HG03571 (cell line): ENCODE results near the gene SMC3.
"Not testable (repeated sequence)": the region's sequence is repeated elsewhere in the genome, so short reads cannot be mapped to it uniquely, and the experiment has no call there.

Experiments used
- ATAC-seq: cut with Tn5 transposase; IDR thresholded peaks from one replicate; pipeline ENCODE4 v1.9.1; 2021; ENCODE audit not compliant: unreplicated experiment

The SMC3 gene

GRCh38 chr10:110576220-110576619, 8.7 kb downstream of the SMC3 start:
- no peak for ATAC-seq

GRCh38 chr10:110577056-110577455, 9.6 kb downstream of the SMC3 start:
- no peak for ATAC-seq

- ATAC-seq, result no peak
These were observed 16.5 kb downstream of the SMC3 start for GRCh38 chr10:110584006-110584405.

- no peak for ATAC-seq
These were observed 24.3 kb downstream of the SMC3 start for GRCh38 chr10:110591760-110592159.

- ATAC-seq, result no peak
These were observed 30.0 kb downstream of the SMC3 start for GRCh38 chr10:110597476-110597875.

GRCh38 chr10:110600487-110601101, 33.1 kb downstream of the SMC3 start:
- ATAC-seq, result peak; percentile 51

GRCh38 chr10:110601581-110601980, 34.1 kb downstream of the SMC3 start:
- no peak for ATAC-seq

GRCh38 chr10:110608087-110608486, 40.6 kb downstream of the SMC3 start:
- no peak for ATAC-seq

GRCh38 chr10:110609605-110610004, 42.1 kb downstream of the SMC3 start:
- ATAC-seq, result no peak

GRCh38 chr10:110610308-110610774, 42.8 kb downstream of the SMC3 start:
- ATAC-seq, result no peak

- not testable (repeated sequence) for ATAC-seq
These were observed 43.3 kb downstream of the SMC3 start for GRCh38 chr10:110610781-110611180.

- no peak for ATAC-seq
These were observed 44.6 kb downstream of the SMC3 start for GRCh38 chr10:110612087-110612486.

- no peak for ATAC-seq
These were observed 45.1 kb downstream of the SMC3 start for GRCh38 chr10:110612629-110613028.

- no peak for ATAC-seq
These were observed 46.0 kb downstream of the SMC3 start for GRCh38 chr10:110613341-110613995.

GRCh38 chr10:110613996-110614495, 46.6 kb downstream of the SMC3 start:
- no peak for ATAC-seq

- no peak for ATAC-seq
These were observed 47.7 kb downstream of the SMC3 start for GRCh38 chr10:110615057-110615747.

- ATAC-seq, result no peak
These were observed 49.1 kb downstream of the SMC3 start for GRCh38 chr10:110616493-110617033.

GRCh38 chr10:110617425-110618229, 50.1 kb downstream of the SMC3 start:
- ATAC-seq, result no peak

- ATAC-seq, result no peak
These were observed 50.7 kb downstream of the SMC3 start for GRCh38 chr10:110618230-110618610.

- ATAC-seq, result no peak
These were observed 52.3 kb downstream of the SMC3 start for GRCh38 chr10:110619514-110620397.
